H1 (cell line): ENCODE measurements around the gene CLUH. TPM values are rescaled to one million over a fixed set of nuclear protein-coding genes. Genes with fewer than 3 reads are reported as not detected.

Experiments
- ATF2 ChIP-seq: IDR thresholded peaks from 2 replicates; pipeline ENCODE4 v1.6.1; 2012; ENCODE audit warnings: low read length, inconsistent platforms
- BCL11A ChIP-seq, 2 experiments: IDR thresholded peaks; one replicate each; pipeline ENCODE4 v1.6.1; 2011; ENCODE audit warnings: low read depth in 2 of 2, low read length in 2 of 2, mild to moderate bottlenecking in 2 of 2
- BRCA1 ChIP-seq: IDR thresholded peaks from 2 replicates; pipeline ENCODE4 v1.6.1; 2012; ENCODE audit warnings: low read depth, low read length, improper control_type of control experiment
- CBX8 ChIP-seq: fragments of 300-800, 300-1000 bp; sonication (generic); IDR thresholded peaks from 2 replicates; pipeline ENCODE4 v1.7.1; 2016; ENCODE audit warnings: low read depth, low read length, borderline replicate concordance
- CHD1 ChIP-seq: IDR thresholded peaks from 2 replicates; pipeline ENCODE4 v1.6.1; 2012; ENCODE audit warnings: low read depth, low read length, improper control_type of control experiment
- CHD2 ChIP-seq: IDR thresholded peaks from 2 replicates; pipeline ENCODE4 v1.6.1; 2012; ENCODE audit warnings: low read length, improper control_type of control experiment
- GABPA ChIP-seq: IDR thresholded peaks from 2 replicates; pipeline ENCODE4 v1.6.1; 2011; ENCODE audit warnings: mild to moderate bottlenecking, low read length, moderate library complexity, borderline replicate concordance; ENCODE audit not compliant: insufficient read depth
- GTF2F1 ChIP-seq: IDR thresholded peaks from 2 replicates; pipeline ENCODE4 v1.6.1; 2012; ENCODE audit warnings: low read depth, low read length, improper control_type of control experiment, borderline replicate concordance
- HDAC2 ChIP-seq, 2 experiments: fragments of 300-600 bp in 1 of 2; sonication (generic) in 1 of 2; IDR thresholded peaks; 2 replicates each; pipeline ENCODE4 v1.6.1; 2011 to 2012; ENCODE audit warnings: low read depth in 2 of 2, low read length in 2 of 2, mild to moderate bottlenecking in 2 of 2, moderate library complexity in 2 of 2, borderline replicate concordance in 1 of 2, inconsistent platforms in 1 of 2
- JUND ChIP-seq: IDR thresholded peaks from 2 replicates; pipeline ENCODE4 v1.6.1; 2011; ENCODE audit warnings: mild to moderate bottlenecking, improper control_type of control experiment, low read length
- KDM5A ChIP-seq: fragments of 200-600 bp; IDR thresholded peaks from 2 replicates; pipeline ENCODE4 v1.7.1; 2012; ENCODE audit warnings: mild to moderate bottlenecking, low read length, inconsistent platforms, mixed read lengths
- NANOG ChIP-seq: IDR thresholded peaks from 2 replicates; pipeline ENCODE4 v1.6.1; 2011; ENCODE audit warnings: low read length, low read depth, mild to moderate bottlenecking, inconsistent platforms; ENCODE audit not compliant: insufficient read depth, poor library complexity, severe bottlenecking
- POLR2AphosphoS5 ChIP-seq: IDR thresholded peaks from 2 replicates; pipeline ENCODE4 v1.6.1; 2011; ENCODE audit warnings: low read depth, low read length
- RXRA ChIP-seq: IDR thresholded peaks from 2 replicates; pipeline ENCODE4 v1.6.1; 2011; ENCODE audit warnings: low read depth, mild to moderate bottlenecking, low read length, moderate library complexity; ENCODE audit not compliant: insufficient read depth
- SIRT6 ChIP-seq: IDR thresholded peaks from one replicate; pipeline ENCODE4 v1.7.1; 2012; ENCODE audit warnings: low read length, inconsistent platforms
- SP2 ChIP-seq: IDR thresholded peaks from 2 replicates; pipeline ENCODE4 v1.6.1; 2012; ENCODE audit warnings: mild to moderate bottlenecking, low read length, inconsistent platforms
- TAF1 ChIP-seq: IDR thresholded peaks from 2 replicates; pipeline ENCODE4 v1.6.1; 2011; ENCODE audit warnings: mild to moderate bottlenecking, low read depth, low read length
- TBP ChIP-seq: IDR thresholded peaks from 2 replicates; pipeline ENCODE4 v1.6.1; 2011; ENCODE audit warnings: low read depth, low read length, improper control_type of control experiment
- TEAD4 ChIP-seq: IDR thresholded peaks from 2 replicates; pipeline ENCODE4 v1.6.1; 2012; ENCODE audit warnings: low read depth, low read length, inconsistent platforms, mixed read lengths
- ZNF274 ChIP-seq: IDR thresholded peaks from 2 replicates; pipeline ENCODE4 v1.7.0; 2012; ENCODE audit warnings: low read length, borderline replicate concordance; ENCODE audit errors: extremely low read depth
- polyA plus RNA-seq, 7 experiments: library from polyadenylated mRNA; depleted of rRNA in 3 of 7; stranded (reverse) in 5 of 7; unstranded in 2 of 7; fragments of >200 nt in 5 of 7; fragments of 200-250 nt in 2 of 7; gene quantifications; 1 replicate in 5 of 7; 2 replicates in 1 of 7; 4 replicates in 1 of 7; pipeline versions ENCODE4 v1.2.1 to v1.2.3, GENCODE V29; 2011 to 2013; ENCODE audit warnings: missing spikeins in 2 of 7, mixed read lengths in 2 of 7
- total RNA-seq: library from RNA; stranded (reverse); fragmentation: NEBNext Ultra II Directional; extraction: Animal tissue kit (Norgen Biotek cat#: 25700); gene quantifications from 2 replicates; pipeline ENCODE4 v1.2.1, GENCODE V29; 2021
- TF ChIP-seq, protein P1 (sequence below), 3 experiments: IDR thresholded peaks; 1 replicate in 2 of 3; 2 replicates in 1 of 3; pipeline versions ENCODE4 v1.5.1 to v1.6.1; 2011; ENCODE audit warnings: low read length in 3 of 3, mild to moderate bottlenecking in 3 of 3, inconsistent platforms in 2 of 3, low read depth in 1 of 3, moderate library complexity in 1 of 3; ENCODE audit not compliant: insufficient read depth in 1 of 3; ENCODE audit errors: control extremely low read depth in 1 of 3

Gene CLUH
- total and polyA plus RNA-seq, 2 of the 8 experiments (the other 6 are each of a cell fraction or from before 2014, with no cell fraction given): 33.6 to 98.6 TPM

DNA sequence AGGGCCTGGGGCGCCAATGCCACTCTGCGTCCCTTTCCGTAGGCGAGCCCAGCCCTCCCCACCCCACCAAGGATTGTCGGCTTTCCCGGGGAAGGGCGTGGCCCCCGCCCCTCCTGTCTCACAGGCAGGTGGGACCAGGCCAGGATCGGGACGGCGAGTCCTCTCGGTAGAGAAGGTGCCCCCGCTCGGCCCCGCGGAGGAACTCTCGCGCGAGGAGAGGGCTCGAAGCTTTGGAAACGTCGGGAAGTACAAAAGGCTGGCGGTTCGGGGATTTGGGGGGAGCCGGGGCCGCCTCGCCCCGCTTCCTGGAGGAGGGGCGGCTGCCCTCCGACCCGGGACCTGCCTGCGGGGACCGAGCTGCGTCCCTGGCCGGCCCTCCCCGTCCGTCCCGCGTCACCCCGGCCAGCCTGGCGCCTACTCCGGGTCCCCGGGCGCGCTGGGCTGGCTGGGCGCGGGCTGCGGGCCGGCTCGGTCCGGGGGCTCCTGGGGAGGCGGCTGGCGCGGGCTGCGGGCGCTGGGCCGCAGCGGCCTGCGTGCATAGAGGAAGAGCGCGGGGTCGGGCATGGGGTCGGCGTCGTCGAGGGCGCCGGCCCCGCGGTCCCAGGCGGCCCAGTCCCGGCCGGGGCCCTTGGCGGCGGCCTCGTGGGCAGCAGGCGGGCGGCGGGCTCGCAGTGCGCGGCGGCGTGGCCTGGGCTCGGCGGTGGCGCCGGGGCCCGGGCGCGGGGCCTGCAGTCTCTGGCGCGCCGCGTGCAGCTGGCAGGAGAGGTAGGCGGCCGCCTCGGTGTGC is 12.6 kb upstream of the CLUH start (continued):
- TF ChIP-seq, protein P1, sequence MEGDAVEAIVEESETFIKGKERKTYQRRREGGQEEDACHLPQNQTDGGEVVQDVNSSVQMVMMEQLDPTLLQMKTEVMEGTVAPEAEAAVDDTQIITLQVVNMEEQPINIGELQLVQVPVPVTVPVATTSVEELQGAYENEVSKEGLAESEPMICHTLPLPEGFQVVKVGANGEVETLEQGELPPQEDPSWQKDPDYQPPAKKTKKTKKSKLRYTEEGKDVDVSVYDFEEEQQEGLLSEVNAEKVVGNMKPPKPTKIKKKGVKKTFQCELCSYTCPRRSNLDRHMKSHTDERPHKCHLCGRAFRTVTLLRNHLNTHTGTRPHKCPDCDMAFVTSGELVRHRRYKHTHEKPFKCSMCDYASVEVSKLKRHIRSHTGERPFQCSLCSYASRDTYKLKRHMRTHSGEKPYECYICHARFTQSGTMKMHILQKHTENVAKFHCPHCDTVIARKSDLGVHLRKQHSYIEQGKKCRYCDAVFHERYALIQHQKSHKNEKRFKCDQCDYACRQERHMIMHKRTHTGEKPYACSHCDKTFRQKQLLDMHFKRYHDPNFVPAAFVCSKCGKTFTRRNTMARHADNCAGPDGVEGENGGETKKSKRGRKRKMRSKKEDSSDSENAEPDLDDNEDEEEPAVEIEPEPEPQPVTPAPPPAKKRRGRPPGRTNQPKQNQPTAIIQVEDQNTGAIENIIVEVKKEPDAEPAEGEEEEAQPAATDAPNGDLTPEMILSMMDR (IDR thresholded peaks at IDR 0.05; ENCODE audit: control extremely low read depth in 1 of 3, insufficient read depth in 1 of 3, low read depth in 1 of 3, low read length in 3 of 3): no peak
- TF ChIP-seq TAF1: no peak; the same call in 1 of the 2 replicates
- TF ChIP-seq RXRA: no peak
- no peak for TF ChIP-seq ZNF274
- no peak for TF ChIP-seq BCL11A (IDR thresholded peaks at IDR 0.05; ENCODE audit: low read depth in 2 of 2, low read length in 2 of 2)
- TF ChIP-seq HDAC2 (IDR thresholded peaks at IDR 0.05; ENCODE audit: borderline replicate concordance in 1 of 2, low read depth in 2 of 2, low read length in 2 of 2): no peak
- TF ChIP-seq CHD2: peak; percentile 81
- TF ChIP-seq SP2: no peak
- TF ChIP-seq TBP: no peak
- no peak for TF ChIP-seq GTF2F1
- no peak for TF ChIP-seq NANOG
- TF ChIP-seq JUND: no peak
- no peak for TF ChIP-seq GABPA
- no peak for TF ChIP-seq SIRT6
- TF ChIP-seq ATF2: no peak
- no peak for TF ChIP-seq KDM5A
- TF ChIP-seq CBX8: no peak
- no peak; the same call in 1 of the 2 replicates for TF ChIP-seq POLR2AphosphoS5
- no peak for TF ChIP-seq TEAD4
- TF ChIP-seq CHD1: no peak
- TF ChIP-seq BRCA1: peak; percentile 65
